ENCODE data around the gene FBXO41.

DNA sequence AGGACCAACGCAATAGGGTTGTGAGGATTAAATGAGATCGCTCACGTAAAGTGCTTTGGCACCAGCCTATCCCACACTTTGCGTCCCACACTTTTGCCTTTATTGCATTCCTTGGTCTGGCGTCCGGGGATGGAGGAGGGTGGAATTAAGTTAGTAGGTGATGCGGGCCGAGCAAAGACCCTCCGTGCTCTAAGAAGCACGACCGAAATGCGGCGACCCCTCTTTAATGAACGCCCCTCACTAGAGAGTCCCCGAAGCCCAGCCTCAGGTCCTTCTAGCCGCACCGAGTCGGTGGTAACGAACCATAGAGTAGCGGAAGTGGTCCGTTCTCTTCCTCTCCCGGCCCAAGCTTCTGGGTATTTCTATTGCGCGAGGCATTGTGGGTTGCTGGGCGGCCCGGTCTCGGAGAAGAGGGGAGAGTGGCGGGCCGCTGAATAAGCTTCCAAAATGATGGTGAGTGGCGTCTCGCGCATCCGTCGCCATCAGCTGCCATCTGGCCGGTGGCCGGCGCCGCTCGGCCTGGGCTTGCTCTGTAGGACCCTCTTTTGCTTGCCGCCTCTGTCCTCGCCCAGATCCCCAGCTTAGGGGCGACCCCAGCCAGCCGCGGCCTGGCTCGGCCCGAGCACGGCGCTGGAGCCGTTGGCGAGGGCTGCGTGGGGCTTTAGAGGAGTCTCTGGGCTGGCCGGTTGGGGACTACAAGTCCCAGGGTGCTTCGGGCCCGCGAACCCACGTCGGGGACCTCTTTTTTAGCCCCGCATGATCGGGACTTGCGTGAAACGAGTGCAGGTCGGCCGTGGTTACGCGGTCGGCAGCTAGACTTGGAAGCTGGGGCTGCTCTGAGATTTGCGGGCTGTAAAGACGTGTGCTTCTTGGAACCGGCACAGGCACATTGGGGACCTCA lies 50.1 kb downstream of the FBXO41 start, which contains the start of gene CCT7:
- TF ChIP-seq, protein P1, sequence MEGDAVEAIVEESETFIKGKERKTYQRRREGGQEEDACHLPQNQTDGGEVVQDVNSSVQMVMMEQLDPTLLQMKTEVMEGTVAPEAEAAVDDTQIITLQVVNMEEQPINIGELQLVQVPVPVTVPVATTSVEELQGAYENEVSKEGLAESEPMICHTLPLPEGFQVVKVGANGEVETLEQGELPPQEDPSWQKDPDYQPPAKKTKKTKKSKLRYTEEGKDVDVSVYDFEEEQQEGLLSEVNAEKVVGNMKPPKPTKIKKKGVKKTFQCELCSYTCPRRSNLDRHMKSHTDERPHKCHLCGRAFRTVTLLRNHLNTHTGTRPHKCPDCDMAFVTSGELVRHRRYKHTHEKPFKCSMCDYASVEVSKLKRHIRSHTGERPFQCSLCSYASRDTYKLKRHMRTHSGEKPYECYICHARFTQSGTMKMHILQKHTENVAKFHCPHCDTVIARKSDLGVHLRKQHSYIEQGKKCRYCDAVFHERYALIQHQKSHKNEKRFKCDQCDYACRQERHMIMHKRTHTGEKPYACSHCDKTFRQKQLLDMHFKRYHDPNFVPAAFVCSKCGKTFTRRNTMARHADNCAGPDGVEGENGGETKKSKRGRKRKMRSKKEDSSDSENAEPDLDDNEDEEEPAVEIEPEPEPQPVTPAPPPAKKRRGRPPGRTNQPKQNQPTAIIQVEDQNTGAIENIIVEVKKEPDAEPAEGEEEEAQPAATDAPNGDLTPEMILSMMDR (IDR thresholded peaks at IDR 0.05), result peak in 2 of 4 experiments; percentile 5 to 17
- peak; percentile 30 to 72 for TF ChIP-seq POLR2A (IDR thresholded peaks at IDR 0.05)
